Epithelial cell of proximal tubule (primary cell): ENCODE data around the gene MED12L. TPM values are rescaled to one million over a fixed set of nuclear protein-coding genes. Genes with fewer than 3 reads are reported as not detected.

ENCODE experiments used
- DNase-seq: peaks from one replicate; pipeline ENCODE4 v3.0.0-alpha.2; 2011; ENCODE audit warnings: low read depth
- H3K4me3 ChIP-seq: 2 replicates; pipeline ENCODE4 v1.5.1; 2011; ENCODE audit warnings: low read depth, mild to moderate bottlenecking, low read length
- total RNA-seq: library from RNA; depleted of rRNA; stranded (reverse); fragments of >200 nt; gene quantifications from 2 replicates; pipeline ENCODE4 v1.2.3, GENCODE V29; 2015
- TF ChIP-seq, protein P1 (sequence below): conservative IDR thresholded peaks from 2 replicates; pipeline ENCODE4 v1.5.1; 2012; ENCODE audit warnings: low read depth, mild to moderate bottlenecking, low read length

MED12L gene
- total RNA-seq, 1 donor from 2014 or later, result 0.12 TPM

DNA sequence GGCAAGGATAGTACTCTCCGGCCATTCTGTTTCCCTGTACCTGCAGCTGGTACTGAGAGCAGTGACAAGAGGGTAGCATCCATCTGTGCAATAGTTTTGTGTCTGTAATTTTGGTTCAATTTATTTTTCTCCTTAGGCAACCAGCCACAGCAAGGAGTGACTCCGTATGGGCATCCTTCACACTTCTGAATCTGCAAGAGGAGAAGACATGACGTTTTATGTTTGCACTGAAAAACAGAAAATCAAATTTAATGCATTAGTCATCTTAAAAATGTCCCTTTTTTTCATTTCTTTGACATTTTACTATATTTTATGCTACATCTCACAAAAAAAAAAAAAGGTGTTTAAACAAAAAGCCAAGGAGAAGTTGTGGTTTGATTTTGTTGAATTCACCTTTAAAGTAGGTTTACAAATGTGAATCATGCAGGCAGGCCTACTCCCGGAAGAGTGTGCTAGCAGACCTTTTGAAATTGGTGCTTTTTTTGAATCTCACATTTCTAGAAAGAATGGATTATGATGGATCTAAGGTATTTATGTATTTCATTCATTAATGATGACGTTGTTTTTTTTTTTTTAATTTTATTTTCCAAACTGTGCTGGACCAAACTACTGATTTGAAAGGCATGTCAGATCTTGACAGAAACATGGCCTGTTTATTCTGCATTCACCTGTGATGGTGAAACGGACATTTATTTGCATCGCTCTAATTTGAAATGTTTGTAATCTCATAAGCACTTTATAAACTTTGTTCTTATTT, 347.3 kb downstream of the MED12L start:
- no peak for DNase-seq
- TF ChIP-seq, protein P1, sequence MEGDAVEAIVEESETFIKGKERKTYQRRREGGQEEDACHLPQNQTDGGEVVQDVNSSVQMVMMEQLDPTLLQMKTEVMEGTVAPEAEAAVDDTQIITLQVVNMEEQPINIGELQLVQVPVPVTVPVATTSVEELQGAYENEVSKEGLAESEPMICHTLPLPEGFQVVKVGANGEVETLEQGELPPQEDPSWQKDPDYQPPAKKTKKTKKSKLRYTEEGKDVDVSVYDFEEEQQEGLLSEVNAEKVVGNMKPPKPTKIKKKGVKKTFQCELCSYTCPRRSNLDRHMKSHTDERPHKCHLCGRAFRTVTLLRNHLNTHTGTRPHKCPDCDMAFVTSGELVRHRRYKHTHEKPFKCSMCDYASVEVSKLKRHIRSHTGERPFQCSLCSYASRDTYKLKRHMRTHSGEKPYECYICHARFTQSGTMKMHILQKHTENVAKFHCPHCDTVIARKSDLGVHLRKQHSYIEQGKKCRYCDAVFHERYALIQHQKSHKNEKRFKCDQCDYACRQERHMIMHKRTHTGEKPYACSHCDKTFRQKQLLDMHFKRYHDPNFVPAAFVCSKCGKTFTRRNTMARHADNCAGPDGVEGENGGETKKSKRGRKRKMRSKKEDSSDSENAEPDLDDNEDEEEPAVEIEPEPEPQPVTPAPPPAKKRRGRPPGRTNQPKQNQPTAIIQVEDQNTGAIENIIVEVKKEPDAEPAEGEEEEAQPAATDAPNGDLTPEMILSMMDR, result no peak
- H3K4me3 ChIP-seq, result no peak overlapping the region

DNA sequence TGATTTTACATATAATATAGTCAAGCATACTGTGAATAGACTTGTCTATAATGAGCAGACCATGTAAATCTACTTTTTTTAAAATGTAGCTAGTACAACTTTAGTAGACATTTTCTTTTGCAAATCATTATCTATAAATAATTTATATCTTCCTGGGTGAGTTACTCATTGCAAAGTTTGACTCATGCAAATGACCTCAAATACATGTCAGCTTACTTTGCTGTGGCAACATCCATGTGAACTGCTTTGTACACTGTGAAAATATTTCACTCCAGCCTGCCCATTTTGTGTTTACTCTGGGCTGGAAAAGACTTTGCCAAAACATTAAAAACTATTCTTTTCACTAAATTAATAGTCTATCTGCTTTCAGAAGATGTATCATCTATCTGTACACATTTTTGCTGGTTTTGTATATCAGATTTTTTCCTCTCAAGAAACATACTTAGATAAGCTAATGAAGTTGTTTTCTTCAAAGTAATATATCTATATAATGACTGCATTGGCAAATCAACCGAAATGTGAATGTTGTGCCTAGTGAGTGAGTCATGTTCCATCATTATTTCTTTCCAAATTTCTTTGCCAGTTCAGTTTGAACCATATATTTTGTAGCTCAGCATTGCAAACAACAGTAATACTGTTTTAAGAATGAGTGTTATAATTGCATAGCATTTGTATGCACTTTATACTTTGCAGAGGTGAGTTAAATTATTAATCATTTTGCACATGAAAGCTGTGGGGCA, 348.9 kb downstream of the MED12L start:
- TF ChIP-seq, protein P1, result no peak
- H3K4me3 ChIP-seq, result no peak overlapping the region
- DNase-seq, result peak; percentile 75

GRCh38 chr3:151436675-151437446, 351.4 kb downstream of the MED12L start:
- H3K4me3 ChIP-seq, result no peak overlapping the region
- DNase-seq, result no peak
- TF ChIP-seq, protein P1, result no peak

GRCh38 chr3:151437906-151438305, 352.4 kb downstream of the MED12L start:
- H3K4me3 ChIP-seq, result no peak overlapping the region
- no peak for DNase-seq
- TF ChIP-seq, protein P1, result no peak

DNA sequence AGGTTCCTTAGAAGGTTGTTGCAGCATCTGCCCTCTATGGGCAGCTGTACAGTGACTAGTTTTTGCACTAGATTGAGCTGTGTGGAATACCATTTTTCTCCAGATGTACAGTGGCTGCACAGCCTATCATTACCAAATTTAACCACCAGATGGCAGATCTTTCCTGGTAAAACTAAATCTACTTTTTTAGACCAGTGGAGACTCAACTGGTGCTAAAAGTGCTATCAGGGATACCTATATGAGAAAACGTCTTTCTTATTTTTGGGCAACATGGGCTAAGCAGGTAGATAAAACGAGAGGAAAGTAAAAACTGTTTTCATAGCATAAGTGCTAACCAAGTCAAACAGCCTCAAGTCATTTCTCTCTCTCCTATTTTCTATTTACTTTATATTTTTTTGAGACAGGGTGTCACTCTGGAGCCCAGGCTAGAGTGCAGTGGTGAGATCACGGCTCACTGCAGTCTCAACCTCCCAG, 354.2 kb downstream of the MED12L start:
- peak; percentile 26 for DNase-seq
- TF ChIP-seq, protein P1, result peak; percentile 78
- no peak overlapping the region for H3K4me3 ChIP-seq

- no peak overlapping the region for H3K4me3 ChIP-seq
- TF ChIP-seq, protein P1, result no peak
- DNase-seq, result no peak
These were observed 355.5 kb downstream of the MED12L start for GRCh38 chr3:151440940-151441339.
